GM19397 (cell line): ENCODE results near the gene C2CD2L.
A peak's percentile ranks its signal among the peaks of the same experiment; 100 is the strongest.
"Not testable (repeated sequence)": the region's sequence is repeated elsewhere in the genome, so short reads cannot be mapped to it uniquely, and the experiment has no call there.

Experiments
- ATAC-seq: cut with Tn5 transposase; IDR thresholded peaks from one replicate; pipeline ENCODE4 v1.9.1; 2021; ENCODE audit warnings: mild to moderate bottlenecking, moderate library complexity; ENCODE audit not compliant: unreplicated experiment

Gene C2CD2L

GRCh38 chr11:119106564-119107537 is at the start of gene C2CD2L:
C2CD2L (plus strand) TSS chr11:119107344; CDS start chr11:119107742, 398 bp downstream.
- ATAC-seq, result peak; percentile 79

GRCh38 chr11:119059128-119059527 is 48.0 kb upstream of the C2CD2L start:
- ATAC-seq, result not testable (repeated sequence)

GRCh38 chr11:119061256-119061655 is 45.9 kb upstream of the C2CD2L start:
- no peak for ATAC-seq

- ATAC-seq, result no peak
Measured at GRCh38 chr11:119062779-119063178, 44.4 kb upstream of the C2CD2L start.

- no peak for ATAC-seq
Measured at GRCh38 chr11:119065369-119065768, 41.8 kb upstream of the C2CD2L start.

DNA sequence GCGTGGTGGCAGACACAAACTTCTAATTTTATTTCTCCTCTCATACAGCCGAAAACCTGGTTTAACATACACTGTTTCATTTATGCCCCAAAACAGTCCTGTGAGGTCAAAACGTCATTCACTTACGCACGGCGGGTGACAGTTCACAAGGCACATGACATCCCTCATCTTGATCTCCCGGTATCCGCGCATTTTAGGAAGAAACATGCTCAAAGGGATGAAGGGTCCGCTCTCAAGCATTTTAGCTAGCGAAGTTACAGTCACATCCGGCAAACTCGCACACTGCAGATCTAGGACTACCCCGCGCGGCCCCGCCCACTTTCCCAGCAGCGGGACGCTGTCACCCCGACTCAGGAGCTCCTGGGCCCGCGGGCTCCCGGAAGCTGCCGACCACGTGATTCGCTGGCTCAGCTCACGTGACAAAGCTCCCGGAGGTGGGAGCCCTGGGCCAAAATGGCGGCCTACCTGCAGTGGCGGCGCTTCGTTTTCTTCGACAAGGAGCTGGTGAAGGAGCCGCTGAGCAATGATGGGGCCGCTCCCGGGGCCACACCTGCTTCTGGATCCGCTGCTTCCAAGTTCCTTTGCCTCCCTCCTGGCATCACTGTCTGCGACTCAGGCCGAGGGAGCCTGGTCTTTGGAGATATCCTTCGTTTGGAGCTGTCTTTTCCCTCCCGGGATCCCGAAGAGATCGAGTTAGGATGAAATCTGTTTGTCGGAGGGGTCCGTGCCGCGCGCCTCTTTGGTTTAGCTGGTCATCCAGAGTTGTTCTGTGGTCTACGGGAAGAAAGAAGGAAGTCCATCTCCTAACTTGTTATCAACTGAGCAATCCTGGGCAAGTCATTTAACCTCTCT is 39.5 kb upstream of the C2CD2L start, which contains the start of gene VPS11:
TSS of gene VPS11 (plus strand) at position 448 of the 852 bp plus-strand sequence. CDS start at position 454, 6 bp downstream.
- peak; percentile 92 for ATAC-seq

DNA sequence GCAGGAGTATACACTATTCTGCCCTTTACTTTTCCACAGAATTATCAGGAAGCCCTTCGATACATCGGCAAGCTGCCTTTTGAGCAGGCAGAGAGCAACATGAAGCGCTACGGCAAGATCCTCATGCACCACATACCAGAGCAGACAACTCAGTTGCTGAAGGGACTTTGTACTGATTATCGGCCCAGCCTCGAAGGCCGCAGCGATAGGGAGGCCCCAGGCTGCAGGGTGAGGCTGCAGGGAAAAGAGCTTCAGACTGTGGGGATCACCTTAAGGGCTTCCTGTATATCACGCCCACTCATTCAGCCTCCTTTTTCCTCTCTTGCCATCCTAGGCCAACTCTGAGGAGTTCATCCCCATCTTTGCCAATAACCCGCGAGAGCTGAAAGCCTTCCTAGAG is 29.3 kb upstream of the C2CD2L start:
- no peak for ATAC-seq

DNA sequence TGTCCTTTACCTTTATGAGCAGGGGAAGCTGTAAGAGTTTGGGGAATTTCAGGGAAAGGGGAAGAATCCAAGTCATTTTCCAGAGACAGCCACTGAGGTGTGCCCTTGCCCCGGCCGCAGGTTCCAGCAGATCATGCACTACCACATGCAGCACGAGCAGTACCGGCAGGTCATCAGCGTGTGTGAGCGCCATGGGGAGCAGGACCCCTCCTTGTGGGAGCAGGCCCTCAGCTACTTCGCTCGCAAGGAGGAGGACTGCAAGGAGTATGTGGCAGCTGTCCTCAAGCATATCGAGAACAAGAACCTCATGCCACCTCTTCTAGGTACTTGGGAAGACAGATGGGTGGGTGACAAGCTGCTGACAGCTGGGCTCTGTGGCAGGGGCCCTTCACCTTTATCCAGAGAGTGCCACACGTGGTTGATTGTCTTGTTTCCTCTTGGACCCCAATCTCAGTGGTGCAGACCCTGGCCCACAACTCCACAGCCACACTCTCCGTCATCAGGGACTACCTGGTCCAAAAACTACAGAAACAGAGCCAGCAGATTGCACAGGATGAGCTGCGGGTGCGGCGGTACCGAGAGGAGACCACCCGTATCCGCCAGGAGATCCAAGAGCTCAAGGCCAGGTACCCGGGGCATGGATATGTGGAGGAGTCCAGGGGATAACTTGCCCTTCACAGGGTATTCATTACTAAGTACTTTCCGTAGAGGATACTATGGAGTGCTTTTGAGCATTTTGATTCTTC is 28.3 kb upstream of the C2CD2L start:
- ATAC-seq, result no peak

DNA sequence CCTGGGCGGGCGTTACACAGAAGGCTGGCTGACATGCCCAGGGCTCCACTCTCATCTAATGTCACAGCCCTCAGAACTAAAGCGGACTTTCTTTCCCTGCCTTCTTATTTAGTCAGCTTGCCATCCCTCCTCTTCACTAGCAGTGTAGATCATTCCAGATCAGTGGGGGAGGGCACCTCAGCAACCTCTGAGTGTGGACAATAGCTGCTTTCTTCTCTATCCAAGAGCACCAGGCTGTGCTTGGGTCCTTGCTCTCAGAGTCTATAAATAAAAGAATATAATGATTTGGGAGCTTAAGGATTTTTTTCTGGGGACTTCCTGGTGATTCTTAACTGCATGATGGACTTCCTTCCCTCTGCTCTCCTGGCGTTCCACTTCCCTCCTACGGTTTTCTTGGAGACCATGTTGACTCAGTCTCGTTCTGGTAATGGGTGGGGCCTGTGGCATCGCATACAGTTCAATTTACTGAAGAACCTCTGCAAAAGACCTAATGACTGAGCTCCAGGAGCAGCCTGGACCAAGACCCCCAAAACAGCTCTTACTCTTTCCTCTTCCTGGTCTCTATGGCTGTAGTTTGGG is 25.4 kb upstream of the C2CD2L start:
- ATAC-seq, result no peak

DNA sequence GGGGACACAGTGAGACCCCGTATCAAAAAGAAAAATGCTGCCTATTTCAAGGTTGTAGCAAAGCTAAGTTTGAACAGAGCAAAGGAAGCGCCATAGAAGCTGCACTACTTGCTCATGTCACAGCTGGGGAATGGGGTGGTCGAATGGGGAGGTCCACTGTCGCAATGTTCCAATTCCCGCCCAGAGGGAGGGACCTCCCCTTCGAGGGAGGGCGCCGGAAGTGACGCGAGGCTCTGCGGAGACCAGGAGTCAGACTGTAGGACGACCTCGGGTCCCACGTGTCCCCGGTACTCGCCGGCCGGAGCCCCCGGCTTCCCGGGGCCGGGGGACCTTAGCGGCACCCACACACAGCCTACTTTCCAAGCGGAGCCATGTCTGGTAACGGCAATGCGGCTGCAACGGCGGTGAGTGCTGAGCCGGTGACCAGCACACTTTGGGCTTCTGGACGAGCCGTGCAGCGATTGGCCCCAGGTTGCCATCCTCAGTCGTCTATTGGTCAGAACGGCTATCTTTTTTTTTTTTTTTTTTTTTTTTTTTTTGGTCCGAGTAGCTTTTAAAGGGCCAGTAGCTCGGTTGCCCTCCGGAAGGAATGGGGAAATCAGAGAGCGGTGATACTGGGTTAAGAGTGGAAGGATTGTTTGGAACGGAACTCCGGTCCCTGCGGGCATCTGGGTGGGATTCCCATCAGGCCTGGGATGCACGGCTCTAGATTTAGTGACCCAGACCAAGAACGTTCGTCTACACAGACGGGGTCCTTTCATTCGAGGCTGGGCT is 22.3 kb upstream of the C2CD2L start, which contains the start of gene HMBS:
TSS of gene HMBS (plus strand) at position 219 of the 774 bp plus-strand sequence. CDS start at position 372, 153 bp downstream.
- ATAC-seq, result peak; percentile 92

GRCh38 chr11:119085437-119085847 is 21.7 kb upstream of the C2CD2L start:
- peak; percentile 12 for ATAC-seq

GRCh38 chr11:119087123-119087522 is 20.0 kb upstream of the C2CD2L start:
- ATAC-seq, result no peak

DNA sequence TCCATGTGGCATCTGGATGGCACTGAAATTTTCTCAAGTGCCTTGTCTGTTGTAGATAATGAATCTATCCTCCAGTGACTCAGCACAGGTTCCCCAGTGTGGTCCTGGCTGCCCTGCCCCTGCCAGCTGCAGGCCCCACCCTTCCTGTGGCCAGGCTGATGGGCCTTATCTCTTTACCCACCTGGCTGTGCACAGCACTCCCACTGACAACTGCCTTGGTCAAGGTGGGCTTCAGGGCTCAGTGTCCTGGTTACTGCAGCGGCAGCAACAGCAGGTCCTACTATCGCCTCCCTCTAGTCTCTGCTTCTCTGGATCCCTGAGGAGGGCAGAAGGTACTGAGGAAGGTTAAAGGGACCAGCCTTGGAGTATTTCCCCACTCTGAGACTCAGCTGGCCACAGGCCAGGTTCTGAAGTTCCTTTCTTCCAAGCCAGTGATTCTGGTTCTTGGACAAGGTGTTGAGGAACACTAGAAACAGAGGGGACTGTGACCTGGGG is 19.4 kb upstream of the C2CD2L start:
- ATAC-seq, result no peak

DNA sequence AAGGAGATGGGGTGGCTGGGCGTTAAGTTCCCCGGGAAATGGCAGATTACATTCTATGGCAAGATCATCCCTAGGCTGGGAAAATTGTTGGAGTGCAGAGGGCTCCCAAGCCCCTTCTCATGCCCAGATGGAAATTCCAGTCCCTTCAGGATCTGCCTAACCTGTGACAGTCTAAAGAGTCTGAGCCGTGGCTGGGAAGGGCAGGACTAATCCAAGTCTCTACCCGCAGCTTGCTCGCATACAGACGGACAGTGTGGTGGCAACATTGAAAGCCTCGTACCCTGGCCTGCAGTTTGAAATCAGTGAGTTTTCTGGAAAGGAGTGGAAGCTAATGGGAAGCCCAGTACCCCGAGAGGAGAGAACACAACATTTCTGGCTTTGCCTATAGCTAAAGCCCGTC is 18.7 kb upstream of the C2CD2L start:
- no peak for ATAC-seq

GRCh38 chr11:119089319-119089718 is 17.8 kb upstream of the C2CD2L start:
- ATAC-seq, result no peak

DNA sequence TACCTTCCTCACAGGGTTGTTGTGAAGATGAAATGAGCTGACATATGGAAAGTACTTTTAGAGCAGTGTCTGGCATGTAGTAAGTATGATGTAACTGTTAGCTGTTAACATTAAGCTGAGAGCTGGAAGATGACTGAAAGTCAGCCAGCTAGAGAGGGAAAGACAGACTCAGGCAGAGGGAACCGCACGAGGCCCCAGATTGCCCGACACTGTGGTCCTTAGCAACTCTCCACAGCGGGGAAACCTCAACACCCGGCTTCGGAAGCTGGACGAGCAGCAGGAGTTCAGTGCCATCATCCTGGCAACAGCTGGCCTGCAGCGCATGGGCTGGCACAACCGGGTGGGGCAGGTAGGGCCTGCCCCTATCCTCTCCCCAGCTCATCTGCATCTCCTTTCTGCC is 16.0 kb upstream of the C2CD2L start:
- no peak for ATAC-seq

- no peak for ATAC-seq
Measured at GRCh38 chr11:119091966-119092879, 14.9 kb upstream of the C2CD2L start.
